H9 (cell line): Measurements from ENCODE around the gene LYST. TPM values are rescaled to one million over a fixed set of nuclear protein-coding genes. Genes with fewer than 3 reads are reported as not detected.
A peak's percentile ranks its signal among the peaks of the same experiment; 100 is the strongest.

Experiments used
- DNase-seq: peaks from one replicate; pipeline ENCODE4 v3.0.0-alpha.2; 2017
- H2AFZ ChIP-seq: one replicate; pipeline ENCODE4 v1.6.1; 2013; ENCODE audit warnings: mild to moderate bottlenecking, low read length, control low read depth, moderate library complexity
- H2AK5ac ChIP-seq: 2 replicates; pipeline ENCODE4 v1.6.1; 2013; ENCODE audit warnings: low read length, control low read depth, mixed read lengths; ENCODE audit not compliant: insufficient read length
- H2BK120ac ChIP-seq: one replicate; pipeline ENCODE4 v1.6.1; 2013; ENCODE audit warnings: low read depth, mild to moderate bottlenecking, low read length, control low read depth, inconsistent platforms; ENCODE audit not compliant: poor library complexity, severe bottlenecking
- H2BK12ac ChIP-seq: 2 replicates; pipeline ENCODE4 v1.6.1; 2013; ENCODE audit warnings: low read length, control low read depth, mixed read lengths, low read depth; ENCODE audit not compliant: insufficient read length
- H2BK15ac ChIP-seq: 2 replicates; pipeline ENCODE4 v1.6.1; 2013; ENCODE audit warnings: low read depth, low read length, control low read depth
- H2BK20ac ChIP-seq: one replicate; pipeline ENCODE4 v1.6.1; 2013; ENCODE audit warnings: low read depth, mild to moderate bottlenecking, low read length, control low read depth, inconsistent platforms; ENCODE audit not compliant: poor library complexity, severe bottlenecking
- H2BK5ac ChIP-seq: 2 replicates; pipeline ENCODE4 v1.6.1; 2013; ENCODE audit warnings: low read length, control low read depth, mixed read lengths; ENCODE audit not compliant: insufficient read length
- H3K14ac ChIP-seq: 2 replicates; pipeline ENCODE4 v1.6.1; 2013; ENCODE audit warnings: low read length, control low read depth; ENCODE audit not compliant: insufficient read depth
- H3K18ac ChIP-seq: 2 replicates; pipeline ENCODE4 v1.6.1; 2013; ENCODE audit warnings: low read depth, mild to moderate bottlenecking, mixed read lengths, low read length, control low read depth; ENCODE audit not compliant: insufficient read length
- H3K23ac ChIP-seq: 2 replicates; pipeline ENCODE4 v1.6.1; 2013; ENCODE audit warnings: low read length, control low read depth, mixed read lengths, low read depth; ENCODE audit not compliant: insufficient read length
- H3K23me2 ChIP-seq: 2 replicates; pipeline ENCODE4 v1.6.1; 2013; ENCODE audit warnings: low read depth, mild to moderate bottlenecking, mixed read lengths, low read length, control low read depth; ENCODE audit not compliant: insufficient read length, poor library complexity, severe bottlenecking
- H3K27ac ChIP-seq: 2 replicates; pipeline ENCODE4 v1.5.1; 2013; ENCODE audit warnings: low read length, control low read depth, mixed read lengths, low read depth; ENCODE audit not compliant: insufficient read length
- H3K27me3 ChIP-seq: 2 replicates; pipeline ENCODE4 v1.6.1; 2013; ENCODE audit warnings: low read length, control low read depth, inconsistent platforms; ENCODE audit not compliant: insufficient read depth
- H3K4ac ChIP-seq: 2 replicates; pipeline ENCODE4 v1.6.1; 2013; ENCODE audit warnings: low read depth, mild to moderate bottlenecking, control low read depth, inconsistent platforms, low read length, moderate library complexity
- H3K4me1 ChIP-seq: 2 replicates; pipeline ENCODE4 v1.6.1; 2013; ENCODE audit warnings: low read length, control low read depth, inconsistent platforms; ENCODE audit not compliant: insufficient read depth
- H3K4me2 ChIP-seq: 2 replicates; pipeline ENCODE4 v1.6.1; 2013; ENCODE audit warnings: low read length, control low read depth, mixed read lengths; ENCODE audit not compliant: insufficient read length, insufficient read depth
- H3K56ac ChIP-seq: 2 replicates; pipeline ENCODE4 v1.6.1; 2013; ENCODE audit warnings: low read depth, mild to moderate bottlenecking, mixed read lengths, low read length, control low read depth; ENCODE audit not compliant: insufficient read length
- H3K79me1 ChIP-seq: 2 replicates; pipeline ENCODE4 v1.6.1; 2013; ENCODE audit warnings: low read depth, mild to moderate bottlenecking, moderate library complexity, low read length, control low read depth, inconsistent platforms; ENCODE audit not compliant: insufficient read depth, poor library complexity, severe bottlenecking
- H3K79me2 ChIP-seq: 2 replicates; pipeline ENCODE4 v1.6.1; 2013; ENCODE audit warnings: low read length, control low read depth, inconsistent platforms; ENCODE audit not compliant: insufficient read depth
- H3K9ac ChIP-seq: 2 replicates; pipeline ENCODE4 v1.6.1; 2013; ENCODE audit warnings: low read length, control low read depth, mixed read lengths; ENCODE audit not compliant: insufficient read length; ENCODE audit errors: extremely low read depth
- H3K9me3 ChIP-seq: one replicate; pipeline ENCODE4 v1.6.1; 2013; ENCODE audit warnings: low read depth, low read length, inconsistent platforms; ENCODE audit not compliant: control insufficient read depth
- H3T11ph ChIP-seq: one replicate; pipeline ENCODE4 v1.6.1; 2013; ENCODE audit warnings: mild to moderate bottlenecking, low read length, control low read depth, inconsistent platforms
- H4K20me1 ChIP-seq: one replicate; pipeline ENCODE4 v1.6.1; 2013; ENCODE audit not compliant: control insufficient read depth, insufficient read length, insufficient read depth
- H4K5ac ChIP-seq: 2 replicates; pipeline ENCODE4 v1.6.1; 2013; ENCODE audit warnings: low read depth, mild to moderate bottlenecking, mixed read lengths, low read length, control low read depth; ENCODE audit not compliant: insufficient read length
- H4K8ac ChIP-seq: replicated peaks from 2 replicates; pipeline ENCODE4 v1.6.1; 2013; ENCODE audit warnings: low read length, control low read depth, mixed read lengths, low read depth; ENCODE audit not compliant: insufficient read length
- H4K91ac ChIP-seq: 2 replicates; pipeline ENCODE4 v1.6.1; 2013; ENCODE audit warnings: low read depth, mild to moderate bottlenecking, moderate library complexity, mixed read lengths, low read length, control low read depth; ENCODE audit not compliant: insufficient read length
- H3K27ac Mint-ChIP-seq, 3 experiments: 2 replicates in 2 of 3; 3 replicates in 1 of 3; pipeline ENCODE4 v1.8.0; 2020 to 2021; ENCODE audit warnings: mixed read lengths in 3 of 3, mild to moderate bottlenecking in 1 of 3, moderate library complexity in 1 of 3
- H3K27me3 Mint-ChIP-seq: 2 replicates; pipeline ENCODE4 v1.8.0; 2021; ENCODE audit warnings: low read depth, mild to moderate bottlenecking, moderate library complexity, mixed read lengths
- H3K36me3 Mint-ChIP-seq, 3 experiments: 2 replicates in 2 of 3; 3 replicates in 1 of 3; pipeline ENCODE4 v1.8.0; 2020 to 2021; ENCODE audit warnings: low read depth in 3 of 3, mixed read lengths in 3 of 3; ENCODE audit not compliant: insufficient read depth in 1 of 3
- H3K4me1 Mint-ChIP-seq, 2 experiments: 2 replicates each; pipeline ENCODE4 v1.8.0; 2020; ENCODE audit warnings: mixed read lengths in 2 of 2
- H3K4me3 Mint-ChIP-seq, 2 experiments: 2 replicates in 1 of 2; 3 replicates in 1 of 2; pipeline ENCODE4 v1.8.0; 2020 to 2021; ENCODE audit warnings: mild to moderate bottlenecking in 2 of 2, mixed read lengths in 2 of 2, moderate library complexity in 1 of 2
- H3K9me3 Mint-ChIP-seq, 2 experiments: 2 replicates in 1 of 2; 3 replicates in 1 of 2; pipeline ENCODE4 v1.8.0; 2020; ENCODE audit warnings: mild to moderate bottlenecking in 2 of 2, mixed read lengths in 2 of 2, moderate library complexity in 1 of 2
- CTCF ChIP-seq: fragments of 200-600 bp; sonication (generic); conservative IDR thresholded peaks from 3 replicates; pipeline ENCODE4 v1.8.0; 2021; ENCODE audit warnings: antibody characterized with exemption, mild to moderate bottlenecking
- WGBS: extraction: QIAGEN DNeasy Blood & Tissue Kit; methylation state at CpG from one replicate; pipeline ENCODE4 v1.1.7; 2013; ENCODE audit warnings: missing lambda C conversion rate, low lambda C conversion rate, mixed read lengths; ENCODE audit not compliant: insufficient read length; ENCODE audit errors: extremely low coverage; 5-methylcytosine and 5-hydroxymethylcytosine counted together
- total RNA-seq: library from RNA; stranded (reverse); gene quantifications from 2 replicates; pipeline ENCODE4 v1.2.1, GENCODE V29; 2021

LYST gene
- total RNA-seq, 1 experiment from 2014 or later: 0.13 TPM

GRCh38 chr1:235649368-235650163 is 217.1 kb downstream of the LYST start, which contains the start of gene GNG4:
Gene GNG4 (minus strand): TSS chr1:235649784. CDS start chr1:235583838, 65,946 bp downstream.
- peak within 1 kb of the TSS; percentile 83 for H3K9ac ChIP-seq

More at GRCh38 chr1:235649368-235650163, 217.1 kb downstream of the LYST start, which contains the start of gene GNG4:
- no peak for TF ChIP-seq CTCF
- no peaks in the 10 kb centered on the region for H3K79me1 ChIP-seq
- Mint-ChIP-seq H3K36me3 (peaks cover 0 to 8% (median 2%) of the 10 kb centered on the region in 3 experiments; a peak in 4 of 7 replicates), H3K4me3 (peak within 1 kb of the TSS; percentile 74 to 92), H3K27ac (peak within 1 kb of the TSS; percentile 55 to 91 (median 88); a peak in 5 of 7 replicates), H3K27me3 (peaks cover 26% of the 10 kb centered on the region), H3K9me3 (no peaks in the 10 kb centered on the region; a peak in 1 of 5 replicates), H3K4me1 (peaks cover 32 to 40% of the 10 kb centered on the region in 2 experiments)
- H3T11ph ChIP-seq: no peak within 1 kb of the TSS
- H3K79me2 ChIP-seq: peaks cover 5% of the 10 kb centered on the region; the same call in 1 of the 2 replicates
- H3K9me3 ChIP-seq: no peaks in the 10 kb centered on the region
- peak within 1 kb of the TSS; percentile 41 for H3K27ac ChIP-seq
- no peak within 1 kb of the TSS for H4K8ac ChIP-seq
- peak; percentile 73 for DNase-seq
- H3K23ac ChIP-seq: no peak within 1 kb of the TSS
- H2BK120ac ChIP-seq: no peak within 1 kb of the TSS
- H3K4me2 ChIP-seq: peak within 1 kb of the TSS; percentile 98
- no peaks in the 10 kb centered on the region; the same call in 1 of the 2 replicates for H3K4me1 ChIP-seq
- no CpG with 5 or more reads among the region's 111 CpGs for WGBS
- H3K4ac ChIP-seq: no peak within 1 kb of the TSS; the same call in 1 of the 2 replicates
- H4K20me1 ChIP-seq: no peaks in the 10 kb centered on the region
- H4K91ac ChIP-seq: no peak within 1 kb of the TSS
- H4K5ac ChIP-seq: no peak within 1 kb of the TSS
- no peak within 1 kb of the TSS for H2AFZ ChIP-seq
- no peaks in the 10 kb centered on the region for H3K27me3 ChIP-seq
- H3K56ac ChIP-seq: no peak within 1 kb of the TSS
- H3K23me2 ChIP-seq: peaks cover 20% of the 10 kb centered on the region
- no peak within 1 kb of the TSS for H2AK5ac ChIP-seq
- no peak within 1 kb of the TSS for H2BK20ac ChIP-seq
- H2BK5ac ChIP-seq: peak within 1 kb of the TSS; percentile 29
- H3K14ac ChIP-seq: peak within 1 kb of the TSS; percentile 98
- H2BK12ac ChIP-seq: peak within 1 kb of the TSS; percentile 67
- H3K18ac ChIP-seq: peak within 1 kb of the TSS; percentile 98
- H2BK15ac ChIP-seq: no peak within 1 kb of the TSS
